IMR-90 (cell line): ENCODE results near the gene ATP6AP1. TPM values are rescaled to one million over a fixed set of nuclear protein-coding genes. Genes with fewer than 3 reads are reported as not detected.

Experiments used
- ATAC-seq: fragments of 200-7000 bp; cut with Tn5 transposase; 2 replicates; pipeline ENCODE4 v1.9.1; 2020; ENCODE audit warnings: low read depth, mild to moderate bottlenecking, moderate library complexity
- BruUV-seq: library from RNA; stranded (reverse); fragments of 400-500 nt; replicated peaks from 2 replicates; lab custom pipeline; 2021; lab: Mats Ljungman, UMichigan
- CTCF ChIA-PET: fragments of 300-600 bp; formaldehyde crosslinking; extraction: SDS; loops from one replicate; lab custom pipeline; 2021; ENCODE audit warnings: antibody characterized with exemption; lab: Yijun Ruan, JAX
- POLR2A ChIA-PET: fragments of 300-600 bp; sonication (Branson Sonifier 250); formaldehyde crosslinking; loops from one replicate; lab custom pipeline; 2022; ENCODE audit warnings: antibody characterized with exemption; ENCODE audit not compliant: unreplicated experiment; lab: Charles Lee
- DNase-seq: peaks from one replicate; pipeline ENCODE4 v3.0.0; 2013
- H2AFZ ChIP-seq: replicated peaks from 2 replicates; pipeline ENCODE3; 2013; ENCODE audit warnings: low read length, mild to moderate bottlenecking; ENCODE audit not compliant: poor library complexity
- H2AK5ac ChIP-seq: 2 replicates; pipeline ENCODE4 v1.6.1; 2013; ENCODE audit warnings: low read depth, low read length, inconsistent platforms
- H2AK9ac ChIP-seq: replicated peaks from 2 replicates; pipeline ENCODE3; 2013; ENCODE audit warnings: mild to moderate bottlenecking, low read depth, low read length, moderate library complexity; ENCODE audit not compliant: poor library complexity
- H2BK120ac ChIP-seq: 2 replicates; pipeline ENCODE4 v1.6.1; 2013; ENCODE audit warnings: low read depth, low read length, inconsistent platforms
- H2BK15ac ChIP-seq: 3 replicates; pipeline ENCODE4 v1.6.1; 2013; ENCODE audit warnings: low read depth, low read length, inconsistent platforms
- H2BK20ac ChIP-seq: 2 replicates; pipeline ENCODE4 v1.6.1; 2013; ENCODE audit warnings: low read depth, mild to moderate bottlenecking, inconsistent platforms, low read length, moderate library complexity
- H2BK5ac ChIP-seq: 2 replicates; pipeline ENCODE4 v1.6.1; 2013; ENCODE audit warnings: mild to moderate bottlenecking, low read depth, low read length, inconsistent platforms; ENCODE audit not compliant: poor library complexity, severe bottlenecking
- H3K14ac ChIP-seq: replicated peaks from 2 replicates; pipeline ENCODE4 v1.6.1; 2013; ENCODE audit warnings: low read depth, low read length, inconsistent platforms
- H3K18ac ChIP-seq: 2 replicates; pipeline ENCODE4 v1.6.1; 2013; ENCODE audit warnings: low read depth, low read length, control low read depth
- H3K23ac ChIP-seq: 2 replicates; pipeline ENCODE4 v1.6.1; 2013; ENCODE audit warnings: low read depth, low read length, inconsistent platforms
- H3K27ac ChIP-seq: 2 replicates; pipeline ENCODE4 v1.5.1; 2013; ENCODE audit warnings: mild to moderate bottlenecking, control low read depth, low read length; ENCODE audit not compliant: insufficient read depth
- H3K27me3 ChIP-seq: 2 replicates; pipeline ENCODE4 v1.6.1; 2013; ENCODE audit warnings: low read length; ENCODE audit not compliant: control insufficient read depth, insufficient read depth
- H3K36me3 ChIP-seq: 2 replicates; pipeline ENCODE4 v1.6.1; 2013; ENCODE audit warnings: low read length, mixed read lengths; ENCODE audit not compliant: control insufficient read depth, insufficient read depth
- H3K4ac ChIP-seq: 2 replicates; pipeline ENCODE4 v1.6.1; 2013; ENCODE audit warnings: low read depth, low read length, inconsistent platforms
- H3K4me1 ChIP-seq: 2 replicates; pipeline ENCODE4 v1.6.1; 2013; ENCODE audit warnings: low read length, mixed read lengths; ENCODE audit not compliant: control insufficient read depth, insufficient read depth
- H3K4me2 ChIP-seq: 2 replicates; pipeline ENCODE4 v1.6.1; 2013; ENCODE audit warnings: low read depth, mild to moderate bottlenecking, control low read depth, low read length, moderate library complexity
- H3K4me3 ChIP-seq: 2 replicates; pipeline ENCODE4 v1.5.1; 2013; ENCODE audit warnings: low read depth, mild to moderate bottlenecking, control low read depth, low read length, moderate library complexity; ENCODE audit not compliant: insufficient read depth
- H3K56ac ChIP-seq: 2 replicates; pipeline ENCODE4 v1.6.1; 2013; ENCODE audit warnings: low read length, inconsistent platforms; ENCODE audit not compliant: insufficient read depth; ENCODE audit errors: extremely low read depth
- H3K79me1 ChIP-seq, 2 experiments: 2 replicates each; pipeline ENCODE4 v1.6.1; 2013; ENCODE audit warnings: low read length in 2 of 2, inconsistent platforms in 1 of 2, low read depth in 1 of 2
- H3K9ac ChIP-seq: 2 replicates; pipeline ENCODE4 v1.6.1; 2013; ENCODE audit warnings: low read depth, low read length, control low read depth
- H3K9me1 ChIP-seq: 2 replicates; pipeline ENCODE4 v1.6.1; 2013; ENCODE audit warnings: low read length, inconsistent platforms; ENCODE audit not compliant: insufficient read depth
- H3K9me3 ChIP-seq: 2 replicates; pipeline ENCODE4 v1.6.1; 2013; ENCODE audit warnings: low read length; ENCODE audit not compliant: control insufficient read depth, insufficient read depth
- H4K20me1 ChIP-seq: 2 replicates; pipeline ENCODE4 v1.6.1; 2013; ENCODE audit warnings: low read length, inconsistent platforms; ENCODE audit not compliant: insufficient read depth
- H4K5ac ChIP-seq: 2 replicates; pipeline ENCODE4 v1.6.1; 2013; ENCODE audit warnings: mild to moderate bottlenecking, low read depth, low read length, control low read depth
- H4K8ac ChIP-seq, 2 experiments: 2 replicates each; pipeline ENCODE4 v1.6.1; 2013; ENCODE audit warnings: low read depth in 2 of 2, low read length in 2 of 2, control low read depth in 1 of 2, inconsistent platforms in 1 of 2
- H4K91ac ChIP-seq: 2 replicates; pipeline ENCODE4 v1.6.1; 2013; ENCODE audit warnings: low read depth, low read length, inconsistent platforms; ENCODE audit not compliant: insufficient read depth
- CEBPB ChIP-seq: IDR thresholded peaks from 2 replicates; pipeline ENCODE4 v1.6.1; 2012; ENCODE audit warnings: low read depth, low read length, improper control_type of control experiment
- FOS ChIP-seq: fragments of 150-350 bp; IDR thresholded peaks from 2 replicates; pipeline ENCODE4 v1.6.1; 2016; ENCODE audit warnings: low read depth, low read length
- MAZ ChIP-seq: IDR thresholded peaks from 2 replicates; pipeline ENCODE4 v1.6.1; 2012; ENCODE audit warnings: low read depth, mild to moderate bottlenecking, low read length, improper control_type of control experiment, moderate library complexity, borderline replicate concordance
- RCOR1 ChIP-seq: IDR thresholded peaks from 2 replicates; pipeline ENCODE4 v1.6.1; 2012; ENCODE audit warnings: mild to moderate bottlenecking, low read length, improper control_type of control experiment; ENCODE audit not compliant: insufficient replicate concordance
- RFX5 ChIP-seq: IDR thresholded peaks from 2 replicates; pipeline ENCODE4 v1.8.0; 2012; ENCODE audit warnings: low read depth, mild to moderate bottlenecking, low read length, moderate library complexity
- SMC3 ChIP-seq: fragments of 150-350 bp; IDR thresholded peaks from 2 replicates; pipeline ENCODE4 v1.6.1; 2016; ENCODE audit warnings: low read depth, mild to moderate bottlenecking, antibody characterized with exemption, low read length, moderate library complexity
- WGBS, 2 experiments: methylation state at CpG; one replicate each; pipeline versions ENCODE4 v1.1.5 to v1.1.7; 2013; ENCODE audit warnings: missing lambda C conversion rate in 2 of 2; ENCODE audit not compliant: insufficient read length in 1 of 2; ENCODE audit errors: extremely low coverage in 2 of 2; 5-methylcytosine and 5-hydroxymethylcytosine counted together
- dilution Hi-C: fragments of 300-500 bp; cut with HindIII; formaldehyde crosslinking; loops from one replicate; pipeline ENCODE4 v1.14.3; 2018; ENCODE audit warnings: low sequenced_read_pairs; ENCODE audit not compliant: unreplicated experiment
- in situ Hi-C: fragments of 300-500 bp; cut with MboI; formaldehyde crosslinking; loops from 3 replicates; pipeline ENCODE4 v1.14.3; 2019; ENCODE audit warnings: low sequenced_read_pairs, inconsistent platforms, mixed read lengths
- intact Hi-C: fragments of 100-400 bp; cut with micrococcal nuclease; formaldehyde crosslinking; loops from 2 replicates; pipeline ENCODE4 v1.10.0; 2022
- polyA plus RNA-seq, 3 experiments: library from polyadenylated mRNA; depleted of rRNA; stranded (reverse); fragments of >200 nt; gene quantifications; 2 replicates each; pipeline ENCODE4 v1.2.3, GENCODE V29; 2012; ENCODE audit warnings: low replicate concordance in 1 of 3
- total RNA-seq: library from RNA; depleted of rRNA; stranded (reverse); fragments of >200 nt; gene quantifications from 2 replicates; pipeline ENCODE4 v1.2.3, GENCODE V29; 2012
- TF ChIP-seq, protein P1 (sequence below): conservative IDR thresholded peaks from 2 replicates; pipeline ENCODE4 v1.5.1; 2012; ENCODE audit warnings: mild to moderate bottlenecking, low read depth, low read length, improper control_type of control experiment

ATP6AP1 gene
- total and polyA plus RNA-seq, 2 of the 4 experiments (the other 2 are of a cell fraction) = 13.8 to 96.7 TPM

DNA sequence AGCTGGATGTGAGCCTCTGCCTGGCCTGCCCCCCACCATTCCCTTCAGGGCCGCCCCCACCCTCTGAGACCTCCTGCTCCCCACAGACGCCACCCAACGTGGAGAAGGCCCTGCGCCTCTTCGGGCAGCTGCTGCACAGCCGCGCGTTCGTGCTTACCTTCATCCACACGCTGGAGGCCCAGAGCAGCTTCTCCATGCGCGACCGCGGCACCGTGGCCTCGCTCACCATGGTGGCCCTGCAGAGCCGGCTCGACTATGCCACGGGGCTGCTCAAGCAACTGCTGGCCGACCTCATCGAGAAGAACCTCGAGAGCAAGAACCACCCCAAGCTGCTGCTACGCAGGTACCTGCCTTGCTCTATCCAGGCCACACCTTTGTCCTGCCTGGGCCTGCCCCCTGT is 39.7 kb downstream of the ATP6AP1 start:
- peaks cover 0 to under 1% of the 10 kb centered on the region in 2 experiments; a peak in 1 of 4 replicates for H3K79me1 ChIP-seq
- H2BK120ac ChIP-seq = no peak overlapping the region
- BruUV-seq = no TSS peak
- no peak overlapping the region for H2AFZ ChIP-seq
- no peak overlapping the region for H4K8ac ChIP-seq
- no peak overlapping the region for H2BK5ac ChIP-seq
- intact Hi-C loops = no loop called here
- H3K23ac ChIP-seq = no peak overlapping the region
- peaks cover 2% of the 10 kb centered on the region; the same call in 1 of the 2 replicates for H3K9me3 ChIP-seq
- no peak overlapping the region for H3K4me3 ChIP-seq
- DNase-seq (no peak), ATAC-seq (no peak)
- no peak overlapping the region for H3K9ac ChIP-seq
- no peak overlapping the region for H3K18ac ChIP-seq
- no peak overlapping the region for H2AK9ac ChIP-seq
- no peak overlapping the region for H4K5ac ChIP-seq
- H3K36me3 ChIP-seq = peaks cover 77% of the 10 kb centered on the region
- H3K4ac ChIP-seq = no peak overlapping the region
- dilution Hi-C loops = no loop called here
- no peak overlapping the region for H3K14ac ChIP-seq
- H4K20me1 ChIP-seq = peaks cover under 1% of the 10 kb centered on the region; the same call in 1 of the 2 replicates
- no peak overlapping the region for H3K4me2 ChIP-seq
- H2BK20ac ChIP-seq = no peak overlapping the region
- H3K27ac ChIP-seq = no peak overlapping the region
- H2AK5ac ChIP-seq = no peak overlapping the region
- POLR2A ChIA-PET = no interaction called here
- TF ChIP-seq FOS (no peak), MAZ (no peak), RFX5 (no peak), RCOR1 (no peak), SMC3 (no peak), CEBPB (no peak)
- TF ChIP-seq, protein P1, sequence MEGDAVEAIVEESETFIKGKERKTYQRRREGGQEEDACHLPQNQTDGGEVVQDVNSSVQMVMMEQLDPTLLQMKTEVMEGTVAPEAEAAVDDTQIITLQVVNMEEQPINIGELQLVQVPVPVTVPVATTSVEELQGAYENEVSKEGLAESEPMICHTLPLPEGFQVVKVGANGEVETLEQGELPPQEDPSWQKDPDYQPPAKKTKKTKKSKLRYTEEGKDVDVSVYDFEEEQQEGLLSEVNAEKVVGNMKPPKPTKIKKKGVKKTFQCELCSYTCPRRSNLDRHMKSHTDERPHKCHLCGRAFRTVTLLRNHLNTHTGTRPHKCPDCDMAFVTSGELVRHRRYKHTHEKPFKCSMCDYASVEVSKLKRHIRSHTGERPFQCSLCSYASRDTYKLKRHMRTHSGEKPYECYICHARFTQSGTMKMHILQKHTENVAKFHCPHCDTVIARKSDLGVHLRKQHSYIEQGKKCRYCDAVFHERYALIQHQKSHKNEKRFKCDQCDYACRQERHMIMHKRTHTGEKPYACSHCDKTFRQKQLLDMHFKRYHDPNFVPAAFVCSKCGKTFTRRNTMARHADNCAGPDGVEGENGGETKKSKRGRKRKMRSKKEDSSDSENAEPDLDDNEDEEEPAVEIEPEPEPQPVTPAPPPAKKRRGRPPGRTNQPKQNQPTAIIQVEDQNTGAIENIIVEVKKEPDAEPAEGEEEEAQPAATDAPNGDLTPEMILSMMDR = no peak
- no peak overlapping the region for H4K91ac ChIP-seq
- WGBS, 2 experiments = 93% methylated on average over 20 of the region's 23 CpGs; no CpG with 5 or more reads in 1 of the 2 experiments
- no peaks in the 10 kb centered on the region for H3K27me3 ChIP-seq
- CTCF ChIA-PET = no interaction called here
- in situ Hi-C loops = no loop called here
- H3K4me1 ChIP-seq = no peaks in the 10 kb centered on the region
- H3K9me1 ChIP-seq = no peaks in the 10 kb centered on the region
- no peak overlapping the region for H2BK15ac ChIP-seq
- no peak overlapping the region for H3K56ac ChIP-seq
